DND-41 (cell line): ENCODE data around the gene AEBP2.

ENCODE experiments used
- ATAC-seq: fragments of 200-7000 bp; cut with Tn5 transposase; 3 replicates; pipeline ENCODE4 v1.9.1; 2021; ENCODE audit warnings: low read depth; ENCODE audit not compliant: insufficient read depth
- DNase-seq: peaks from one replicate; pipeline ENCODE4 v3.0.0-alpha.2; 2020
- H2AFZ ChIP-seq: 2 replicates; pipeline ENCODE4 v1.6.0; 2012; ENCODE audit warnings: low read depth, low read length
- H3K27ac ChIP-seq: 2 replicates; pipeline ENCODE4 v1.5.1; 2012; ENCODE audit warnings: low read length, inconsistent platforms
- H3K27me3 ChIP-seq: fragments of 200-600 bp; sonication (generic); 2 replicates; pipeline ENCODE4 v1.6.0; 2012; ENCODE audit warnings: low read length, mild to moderate bottlenecking, inconsistent platforms; ENCODE audit not compliant: insufficient read depth, poor library complexity
- H3K36me3 ChIP-seq: 2 replicates; pipeline ENCODE4 v1.5.1; 2012; ENCODE audit warnings: low read length, inconsistent platforms; ENCODE audit not compliant: insufficient read depth
- H3K4me1 ChIP-seq: 2 replicates; pipeline ENCODE4 v1.5.1; 2012; ENCODE audit warnings: mild to moderate bottlenecking, low read length; ENCODE audit not compliant: insufficient read depth
- H3K4me2 ChIP-seq: 2 replicates; pipeline ENCODE4 v1.6.0; 2012; ENCODE audit warnings: mild to moderate bottlenecking, moderate library complexity, low read length, inconsistent platforms; ENCODE audit not compliant: insufficient read depth
- H3K4me3 ChIP-seq, 2 experiments: fragments of 200-600 bp in 1 of 2; shearing (Covaris generic) in 1 of 2; 2 replicates each; pipeline ENCODE4 v1.5.1; 2012 to 2016; ENCODE audit warnings: inconsistent platforms in 2 of 2, low read length in 2 of 2, mild to moderate bottlenecking in 2 of 2, low read depth in 1 of 2, moderate library complexity in 1 of 2
- H3K79me2 ChIP-seq: 2 replicates; pipeline ENCODE4 v1.6.0; 2012; ENCODE audit warnings: low read length, inconsistent platforms; ENCODE audit not compliant: insufficient read depth
- H3K9ac ChIP-seq: 2 replicates; pipeline ENCODE4 v1.6.0; 2012; ENCODE audit warnings: low read depth, mild to moderate bottlenecking, inconsistent platforms, low read length, moderate library complexity
- H3K9me3 ChIP-seq: 2 replicates; pipeline ENCODE4 v1.5.1; 2012; ENCODE audit warnings: low read length, moderate library complexity, mild to moderate bottlenecking, inconsistent platforms; ENCODE audit not compliant: insufficient read depth, severe bottlenecking
- H4K20me1 ChIP-seq: 2 replicates; pipeline ENCODE4 v1.6.0; 2012; ENCODE audit warnings: low read length; ENCODE audit not compliant: insufficient read depth
- EZH2 ChIP-seq: IDR thresholded peaks from 3 replicates; pipeline ENCODE4 v1.6.1; 2012; ENCODE audit warnings: borderline replicate concordance, low read depth, mild to moderate bottlenecking, moderate library complexity, low read length, inconsistent platforms; ENCODE audit not compliant: severe bottlenecking
- TF ChIP-seq, protein P1 (sequence below): IDR thresholded peaks from 2 replicates; pipeline ENCODE4 v1.5.1; 2012; ENCODE audit warnings: borderline replicate concordance, low read length, moderate library complexity, mild to moderate bottlenecking; ENCODE audit not compliant: poor library complexity, severe bottlenecking; ENCODE audit errors: extremely low read depth

The AEBP2 gene

DNA sequence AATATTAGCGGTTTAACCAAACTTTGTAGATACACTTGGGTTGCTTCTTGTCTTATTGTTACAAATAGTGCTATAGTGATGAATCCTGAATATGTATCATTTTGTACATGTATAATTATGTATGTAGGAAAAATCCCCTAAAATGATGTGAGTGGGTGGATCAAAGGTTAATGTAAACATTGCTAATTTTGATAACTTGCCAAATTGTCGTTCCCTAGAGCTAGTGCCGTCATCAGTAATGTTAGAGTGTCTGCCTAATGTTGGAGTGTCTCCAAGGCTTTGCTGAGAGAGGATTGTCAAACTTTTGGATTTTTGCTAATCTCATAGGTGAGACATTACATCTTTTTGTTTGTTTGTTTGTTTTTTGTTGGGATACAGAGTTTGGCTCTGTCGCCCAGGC is 44.4 kb downstream of the AEBP2 start:
- ATAC-seq, result no peak
- Histone ChIP-seq H4K20me1 (peaks cover 67% of the 10 kb centered on the region), H3K36me3 (peaks cover 82% of the 10 kb centered on the region)

DNA sequence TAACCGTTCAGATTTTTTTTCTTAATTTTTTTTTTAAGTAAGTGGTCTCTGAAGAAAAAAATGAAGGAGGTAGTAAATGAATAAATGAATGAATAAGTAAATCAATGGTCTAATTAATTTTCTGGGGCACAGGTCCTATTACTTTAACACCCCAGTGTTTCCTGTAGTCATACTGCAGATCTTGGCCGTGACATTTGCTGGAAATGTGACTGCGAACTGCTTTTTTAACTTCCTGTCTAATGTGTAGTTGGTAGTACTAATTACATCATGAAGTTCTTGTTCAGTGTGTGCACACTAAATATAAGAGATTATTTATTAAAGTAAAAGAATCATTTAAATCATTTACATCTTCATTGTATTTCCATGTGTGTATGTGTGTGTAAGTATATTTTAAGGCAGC is 45.4 kb downstream of the AEBP2 start:
- Histone ChIP-seq H3K4me1 (no peaks in the 10 kb centered on the region), H3K4me3 (no peak overlapping the region), H3K9me3 (no peaks in the 10 kb centered on the region), H3K36me3 (peaks cover 81% of the 10 kb centered on the region), H3K27me3 (no peaks in the 10 kb centered on the region), H4K20me1 (peaks cover 64% of the 10 kb centered on the region), H3K4me2 (no peak overlapping the region), H3K9ac (no peak overlapping the region), H3K27ac (no peak overlapping the region), H3K79me2 (peaks cover 100% of the 10 kb centered on the region), H2AFZ (no peak overlapping the region)
- TF ChIP-seq, protein P1, sequence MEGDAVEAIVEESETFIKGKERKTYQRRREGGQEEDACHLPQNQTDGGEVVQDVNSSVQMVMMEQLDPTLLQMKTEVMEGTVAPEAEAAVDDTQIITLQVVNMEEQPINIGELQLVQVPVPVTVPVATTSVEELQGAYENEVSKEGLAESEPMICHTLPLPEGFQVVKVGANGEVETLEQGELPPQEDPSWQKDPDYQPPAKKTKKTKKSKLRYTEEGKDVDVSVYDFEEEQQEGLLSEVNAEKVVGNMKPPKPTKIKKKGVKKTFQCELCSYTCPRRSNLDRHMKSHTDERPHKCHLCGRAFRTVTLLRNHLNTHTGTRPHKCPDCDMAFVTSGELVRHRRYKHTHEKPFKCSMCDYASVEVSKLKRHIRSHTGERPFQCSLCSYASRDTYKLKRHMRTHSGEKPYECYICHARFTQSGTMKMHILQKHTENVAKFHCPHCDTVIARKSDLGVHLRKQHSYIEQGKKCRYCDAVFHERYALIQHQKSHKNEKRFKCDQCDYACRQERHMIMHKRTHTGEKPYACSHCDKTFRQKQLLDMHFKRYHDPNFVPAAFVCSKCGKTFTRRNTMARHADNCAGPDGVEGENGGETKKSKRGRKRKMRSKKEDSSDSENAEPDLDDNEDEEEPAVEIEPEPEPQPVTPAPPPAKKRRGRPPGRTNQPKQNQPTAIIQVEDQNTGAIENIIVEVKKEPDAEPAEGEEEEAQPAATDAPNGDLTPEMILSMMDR, result no peak
- TF ChIP-seq EZH2, result no peak
- ATAC-seq (no peak), DNase-seq (no peak)

More for the DNA sequence above, 44.4 kb downstream of the AEBP2 start:
- no peak overlapping the region for H3K9ac ChIP-seq
- H3K9me3 ChIP-seq, result no peaks in the 10 kb centered on the region
- H3K4me1 ChIP-seq, result no peaks in the 10 kb centered on the region
- no peak for DNase-seq
- no peaks in the 10 kb centered on the region for H3K27me3 ChIP-seq
- H3K27ac ChIP-seq, result no peak overlapping the region
- no peak overlapping the region for H3K4me3 ChIP-seq
- H2AFZ ChIP-seq, result no peak overlapping the region
- TF ChIP-seq, protein P1, result no peak
- no peak for TF ChIP-seq EZH2
- H3K79me2 ChIP-seq, result peaks cover 100% of the 10 kb centered on the region
- H3K4me2 ChIP-seq, result no peak overlapping the region

DNA sequence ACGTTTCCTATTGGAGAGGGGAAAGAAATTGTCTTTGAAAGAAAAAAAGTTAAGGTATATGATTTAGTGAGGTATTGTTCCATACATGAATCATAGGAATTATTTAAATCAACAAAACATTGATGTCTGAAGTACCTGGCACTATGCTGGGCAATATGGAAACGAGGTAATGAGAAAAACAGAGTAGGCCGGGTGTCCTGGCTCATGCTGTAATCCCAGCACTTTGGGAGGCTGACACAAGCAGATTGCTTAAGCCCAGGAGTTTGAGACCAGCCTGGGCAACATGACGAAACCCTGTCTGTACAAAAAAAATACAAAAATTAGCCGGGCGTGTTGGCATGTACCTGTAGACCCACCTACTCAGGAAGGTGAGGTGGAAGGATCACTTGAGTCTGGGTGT is 45.9 kb downstream of the AEBP2 start:
- peaks cover 100% of the 10 kb centered on the region for H3K79me2 ChIP-seq
- no peak overlapping the region for H3K4me2 ChIP-seq
- H3K4me3 ChIP-seq, result no peak overlapping the region
- no peaks in the 10 kb centered on the region for H3K4me1 ChIP-seq
- no peak overlapping the region for H3K27ac ChIP-seq
- H3K9me3 ChIP-seq, result no peaks in the 10 kb centered on the region
- peaks cover 65% of the 10 kb centered on the region for H4K20me1 ChIP-seq
- H3K36me3 ChIP-seq, result peaks cover 80% of the 10 kb centered on the region
- no peak overlapping the region for H3K9ac ChIP-seq
- DNase-seq (no peak), ATAC-seq (no peak)
- H2AFZ ChIP-seq, result no peak overlapping the region
- no peak for TF ChIP-seq EZH2
- TF ChIP-seq, protein P1, result no peak
- H3K27me3 ChIP-seq, result no peaks in the 10 kb centered on the region

DNA sequence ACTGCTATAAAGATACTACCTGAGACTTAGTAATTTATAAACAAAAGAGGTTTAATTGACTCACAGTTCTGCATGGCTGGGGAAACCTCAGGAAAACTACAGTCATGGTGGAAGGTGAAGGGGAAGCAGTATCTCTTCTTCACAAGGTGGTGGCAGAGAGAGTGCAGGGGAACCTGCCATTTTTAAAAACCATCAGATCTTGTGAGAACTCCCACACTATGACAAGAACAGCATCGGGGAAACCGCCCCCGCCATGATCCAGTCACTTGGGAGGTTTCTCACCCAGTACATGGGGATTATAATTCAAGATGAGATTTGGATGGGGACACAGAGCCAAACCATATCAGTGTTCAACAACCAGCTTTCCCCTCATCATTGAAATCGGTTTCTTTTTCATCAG is 49.9 kb downstream of the AEBP2 start:
- Histone ChIP-seq H3K79me2 (peaks cover 100% of the 10 kb centered on the region), H3K27ac (no peak overlapping the region), H3K9me3 (no peaks in the 10 kb centered on the region), H3K4me3 (no peak overlapping the region), H2AFZ (no peak overlapping the region), H4K20me1 (peaks cover 51% of the 10 kb centered on the region), H3K4me2 (no peak overlapping the region), H3K4me1 (no peaks in the 10 kb centered on the region), H3K9ac (no peak overlapping the region), H3K36me3 (peaks cover 72% of the 10 kb centered on the region), H3K27me3 (no peaks in the 10 kb centered on the region)
- DNase-seq (no peak), ATAC-seq (no peak)
- TF ChIP-seq, protein P1, result no peak
- TF ChIP-seq EZH2, result no peak
